ENCODE measurements around the gene EWSR1. TPM values are rescaled to one million over a fixed set of nuclear protein-coding genes. Genes with fewer than 3 reads are reported as not detected.
"Not testable (repeated sequence)": the region's sequence is repeated elsewhere in the genome, so short reads cannot be mapped to it uniquely, and the experiment has no call there.

EWSR1 gene
- total RNA-seq, 8 experiments from 2014 or later = 134 to 362 (median 188) TPM

DNA sequence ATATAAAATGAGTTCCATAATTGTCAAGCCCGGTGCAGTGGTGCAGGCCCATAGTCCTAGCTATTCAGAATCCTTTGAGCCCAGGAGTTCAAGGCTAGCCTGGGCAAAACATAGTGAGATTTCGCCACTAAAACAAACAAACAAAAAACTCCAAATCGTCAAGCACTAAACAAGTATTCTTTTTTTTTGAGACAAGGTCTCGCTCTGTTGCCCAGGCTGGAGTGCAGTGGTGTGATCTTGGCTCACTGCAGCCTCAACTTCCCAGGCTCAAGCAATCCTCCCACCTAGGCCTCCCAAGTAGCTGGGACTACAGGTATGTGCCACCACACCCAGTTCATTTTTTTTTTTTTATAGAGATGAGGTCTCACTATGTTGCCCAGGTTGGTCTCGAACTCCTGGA, 76.8 kb downstream of the EWSR1 start:
- in situ Hi-C loops (cut with MboI; ENCODE audit: low pct_unique_long_range_greater_than_20kb in 2 of 9, low sequenced_read_pairs in 9 of 9, unreplicated experiment in 9 of 9); H3K4me3 ChIP-seq; ATAC-seq (replicated peaks in 6 of 8); H3K4me1 ChIP-seq (replicated peaks in 1 of 2); H3K27ac ChIP-seq: not testable (repeated sequence)
- 80 to 100% (median 92%) methylated on average over 2 to 5 of the region's 5 CpGs; no CpG with 5 or more reads in 3 of the 10 experiments for WGBS, 10 experiments

GRCh38 chr22:29345932-29346331, 77.9 kb downstream of the EWSR1 start:
- Histone ChIP-seq H3K27ac (no peak overlapping the region), H3K4me3 (no peak overlapping the region), H3K4me1 (replicated peaks in 1 of 2) (no peaks in the 10 kb centered on the region)
- ATAC-seq (replicated peaks in 6 of 8) = peak in 2 of 8 experiments; percentile 58 to 74
- in situ Hi-C loops (cut with MboI; ENCODE audit: low pct_unique_long_range_greater_than_20kb in 2 of 9, low sequenced_read_pairs in 9 of 9, unreplicated experiment in 9 of 9) = no loop called here

GRCh38 chr22:29346659-29347058, 78.6 kb downstream of the EWSR1 start:
- in situ Hi-C loops (cut with MboI; ENCODE audit: low pct_unique_long_range_greater_than_20kb in 2 of 9, low sequenced_read_pairs in 9 of 9, unreplicated experiment in 9 of 9) = no loop called here
- WGBS, 10 experiments = 80 to 100% (median 86%) methylated on average over 1 to 4 of the region's 4 CpGs; no CpG with 5 or more reads in 6 of the 10 experiments

DNA sequence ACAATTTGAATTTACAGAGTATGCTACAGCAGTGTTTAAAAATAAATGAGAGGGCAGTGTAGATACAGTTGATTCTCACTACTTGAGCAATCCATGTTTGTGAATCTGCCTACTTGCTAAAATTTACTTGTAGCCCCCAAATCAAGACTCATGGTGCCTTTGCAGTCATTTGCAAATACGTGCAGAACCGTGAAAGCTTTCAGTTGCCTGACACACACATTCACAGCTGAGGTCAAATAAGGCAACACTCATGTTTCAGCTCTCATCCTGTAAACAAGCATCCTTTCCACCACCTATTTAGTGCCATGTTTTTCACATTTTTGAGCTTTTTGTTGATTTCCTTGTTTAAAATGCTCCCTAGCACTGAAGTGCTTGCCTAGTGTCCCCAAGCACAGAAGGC, 80.0 kb downstream of the EWSR1 start:
- in situ Hi-C loops (cut with MboI; ENCODE audit: low pct_unique_long_range_greater_than_20kb in 2 of 9, low sequenced_read_pairs in 9 of 9, unreplicated experiment in 9 of 9) = no loop called here
- no peaks in the 10 kb centered on the region for H3K4me1 ChIP-seq (replicated peaks in 1 of 2)
- H3K27ac ChIP-seq = no peak overlapping the region
- no peak for ATAC-seq (replicated peaks in 6 of 8)
- H3K4me3 ChIP-seq = no peak overlapping the region
- WGBS, 10 experiments = 0 to 100% (median 100%) methylated on average over 1 to 2 of the region's 2 CpGs; no CpG with 5 or more reads in 4 of the 10 experiments

More at GRCh38 chr22:29346659-29347058, 78.6 kb downstream of the EWSR1 start:
- Histone ChIP-seq H3K4me3 (no peak overlapping the region), H3K27ac (no peak overlapping the region), H3K4me1 (replicated peaks in 1 of 2) (no peaks in the 10 kb centered on the region)
- ATAC-seq (replicated peaks in 6 of 8) = no peak

DNA sequence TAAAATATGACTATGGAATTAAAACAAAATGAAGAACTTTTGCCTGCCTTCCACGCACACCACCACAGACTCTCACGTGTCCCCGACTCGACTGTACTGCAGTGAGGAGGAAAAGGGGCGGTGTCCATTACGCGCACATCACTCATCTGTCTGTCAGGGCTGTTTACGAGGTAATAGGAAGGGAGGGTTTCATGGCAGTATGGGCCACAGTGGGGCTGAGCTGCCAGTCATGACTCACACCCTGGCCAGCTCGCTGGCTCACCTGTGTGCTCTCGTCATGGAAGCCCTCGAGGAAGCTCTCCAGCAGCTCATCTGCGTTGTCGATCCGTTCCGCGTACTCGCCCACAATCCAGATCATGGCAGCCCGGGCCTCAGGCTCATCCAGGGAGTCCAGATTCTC, 80.9 kb downstream of the EWSR1 start:
- in situ Hi-C loops (cut with MboI; ENCODE audit: low pct_unique_long_range_greater_than_20kb in 2 of 9, low sequenced_read_pairs in 9 of 9, unreplicated experiment in 9 of 9) = no loop called here
- WGBS, 10 experiments = 86 to 93% (median 92%) methylated on average over 5 to 11 of the region's 18 CpGs; no CpG with 5 or more reads in 4 of the 10 experiments
- Histone ChIP-seq H3K27ac (no peak overlapping the region), H3K4me3 (no peak overlapping the region), H3K4me1 (replicated peaks in 1 of 2) (no peaks in the 10 kb centered on the region)
- no peak for ATAC-seq (replicated peaks in 6 of 8)

Other genes with a start within 250 kb of the EWSR1 start
- under 1 TPM in 4 of 8 experiments, not detected in 4; 0.22 to 0.77 (median 0.34) TPM for gene C22orf31, start 206.4 kb upstream of the EWSR1 start, total RNA-seq
- 10 to 100 TPM in 3 of 8 experiments, 1 to 10 TPM in 5; 3.3 to 16.5 (median 6.4) TPM for gene KREMEN1, start 195.2 kb upstream of the EWSR1 start, total RNA-seq
- gene EMID1, start 62.4 kb upstream of the EWSR1 start, total RNA-seq = 10 to 100 TPM in 1 of 8 experiments, 1 to 10 TPM in 6, under 1 TPM in 1; 0.56 to 21.9 (median 6.7) TPM
- 10 to 100 TPM; 32.4 to 65.1 (median 42.0) TPM for gene RHBDD3, start 287 bp upstream of the EWSR1 start, total RNA-seq
- 10 to 100 TPM in 1 of 8 experiments, 1 to 10 TPM in 5, under 1 TPM in 2; 0.55 to 14.1 (median 4.0) TPM for gene GAS2L1, start 38.4 kb downstream of the EWSR1 start, total RNA-seq
- gene RASL10A, start 47.4 kb downstream of the EWSR1 start, total RNA-seq = 1 to 10 TPM in 1 of 8 experiments, under 1 TPM in 5, not detected in 2; 0.05 to 4.7 (median 0.34) TPM
- gene AP1B1, start 120.3 kb downstream of the EWSR1 start, total RNA-seq = 10 to 100 TPM; 31.3 to 60.4 (median 45.4) TPM
- under 1 TPM in 4 of 8 experiments, not detected in 4; 0.05 to 0.62 (median 0.50) TPM for gene RFPL1, start 170.3 kb downstream of the EWSR1 start, total RNA-seq
- 10 to 100 TPM in 6 of 8 experiments, 1 to 10 TPM in 2; 6.0 to 18.7 (median 11.2) TPM for gene NEFH, start 211.9 kb downstream of the EWSR1 start, total RNA-seq